ENCODE results near the gene ARHGAP30. TPM values are rescaled to one million over a fixed set of nuclear protein-coding genes. Genes with fewer than 3 reads are reported as not detected.
"Not testable (repeated sequence)": the region's sequence is repeated elsewhere in the genome, so short reads cannot be mapped to it uniquely, and the experiment has no call there.

ARHGAP30 gene
- total RNA-seq, 1 donor from 2014 or later, result 0.42 TPM

DNA sequence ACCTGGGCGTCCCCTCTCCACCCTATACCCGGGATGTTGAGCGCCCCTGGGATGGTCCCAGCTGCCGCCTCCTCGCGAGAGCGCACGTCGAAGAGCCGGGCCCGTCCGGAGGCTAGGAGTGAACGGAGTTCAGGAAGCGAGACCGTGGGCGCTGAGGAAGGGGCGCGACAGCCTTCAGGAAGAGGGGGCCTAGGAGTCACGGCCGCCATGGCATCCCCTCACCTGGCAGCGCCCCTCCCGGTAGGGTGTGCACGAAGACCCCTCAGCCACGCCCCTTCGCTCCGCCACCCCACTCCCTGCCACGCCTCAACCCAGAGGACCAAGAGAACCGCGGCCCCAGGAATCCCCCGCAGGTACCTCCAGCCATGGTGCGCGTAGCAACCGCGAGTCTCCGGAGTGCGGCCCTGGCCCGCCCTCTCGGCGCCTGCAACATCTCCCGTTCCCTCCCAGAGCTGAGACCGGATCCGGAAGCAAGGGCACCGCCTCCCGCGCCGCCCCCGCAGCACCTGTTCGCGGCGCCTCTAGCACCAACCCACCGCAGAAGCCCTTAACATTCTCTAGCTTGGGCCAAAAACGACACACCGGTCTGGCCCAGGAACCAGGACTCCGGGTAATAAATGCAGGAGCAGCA is 31.1 kb downstream of the ARHGAP30 start, which contains the start of gene TSTD1:
TSTD1 (minus strand) TSS at position 442 of the 631 bp plus-strand sequence; CDS start at position 367, 75 bp downstream.
- H3K36me3 ChIP-seq (ENCODE audit: control insufficient read depth, insufficient read depth, low read length), result peaks cover 3% of the 10 kb centered on the region
- DNase-seq (ENCODE audit: low read depth), result no peak
- no peaks in the 10 kb centered on the region for H3K27me3 ChIP-seq (ENCODE audit: control insufficient read depth, insufficient read depth, low read length)
- peak within 1 kb of the TSS; percentile 77 for H3K4me3 ChIP-seq (ENCODE audit: low read depth, low read length)
- TF ChIP-seq, protein P1, sequence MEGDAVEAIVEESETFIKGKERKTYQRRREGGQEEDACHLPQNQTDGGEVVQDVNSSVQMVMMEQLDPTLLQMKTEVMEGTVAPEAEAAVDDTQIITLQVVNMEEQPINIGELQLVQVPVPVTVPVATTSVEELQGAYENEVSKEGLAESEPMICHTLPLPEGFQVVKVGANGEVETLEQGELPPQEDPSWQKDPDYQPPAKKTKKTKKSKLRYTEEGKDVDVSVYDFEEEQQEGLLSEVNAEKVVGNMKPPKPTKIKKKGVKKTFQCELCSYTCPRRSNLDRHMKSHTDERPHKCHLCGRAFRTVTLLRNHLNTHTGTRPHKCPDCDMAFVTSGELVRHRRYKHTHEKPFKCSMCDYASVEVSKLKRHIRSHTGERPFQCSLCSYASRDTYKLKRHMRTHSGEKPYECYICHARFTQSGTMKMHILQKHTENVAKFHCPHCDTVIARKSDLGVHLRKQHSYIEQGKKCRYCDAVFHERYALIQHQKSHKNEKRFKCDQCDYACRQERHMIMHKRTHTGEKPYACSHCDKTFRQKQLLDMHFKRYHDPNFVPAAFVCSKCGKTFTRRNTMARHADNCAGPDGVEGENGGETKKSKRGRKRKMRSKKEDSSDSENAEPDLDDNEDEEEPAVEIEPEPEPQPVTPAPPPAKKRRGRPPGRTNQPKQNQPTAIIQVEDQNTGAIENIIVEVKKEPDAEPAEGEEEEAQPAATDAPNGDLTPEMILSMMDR (IDR thresholded peaks at IDR 0.05; ENCODE audit: insufficient read depth, low read length, poor library complexity, severe bottlenecking), result peak; percentile 7

DNA sequence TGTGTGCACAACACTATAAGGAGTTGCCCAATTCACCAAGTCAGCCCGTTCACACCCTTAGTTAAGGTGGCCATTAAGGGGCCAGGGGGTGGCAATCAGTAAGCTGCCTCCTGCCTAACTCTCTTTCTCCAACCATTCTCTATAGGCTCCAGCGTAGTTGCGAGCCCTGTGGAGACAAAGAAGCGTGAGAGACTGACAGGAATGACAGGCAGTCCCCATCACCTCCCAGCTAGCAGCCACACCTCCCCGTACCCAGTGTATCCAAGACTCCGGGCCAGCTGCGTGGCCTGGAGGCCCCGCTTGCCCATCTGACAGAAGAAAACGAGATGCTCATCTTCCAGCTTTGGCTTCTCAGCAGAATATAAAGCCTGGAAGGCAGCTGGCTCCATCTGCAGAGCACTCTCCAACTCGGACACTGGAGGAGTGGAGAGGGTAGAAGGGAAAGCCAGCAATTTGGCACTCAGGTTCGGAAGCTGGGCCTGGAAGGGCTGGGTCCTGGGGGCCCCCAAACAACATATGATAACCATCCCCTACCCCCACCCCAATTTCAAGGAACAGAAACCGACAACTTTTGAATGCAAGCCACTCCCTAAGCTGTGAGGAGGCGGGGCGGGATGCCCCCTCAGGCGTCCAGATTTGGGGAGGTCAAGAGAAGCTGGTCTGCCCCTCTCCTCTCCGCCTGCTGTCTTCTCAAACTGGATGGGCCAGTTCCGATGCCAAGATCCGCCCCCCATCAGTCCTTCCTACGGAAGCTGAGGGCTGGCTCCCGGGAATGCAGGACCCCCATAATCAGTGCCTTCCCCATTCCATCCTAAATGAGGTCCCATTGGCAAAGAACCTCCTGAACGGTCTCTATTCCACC is 31.8 kb downstream of the ARHGAP30 start:
- H3K4me3 ChIP-seq (ENCODE audit: low read depth, low read length), result peak overlapping the region; percentile 77
- H3K27me3 ChIP-seq (ENCODE audit: control insufficient read depth, insufficient read depth, low read length), result no peaks in the 10 kb centered on the region
- H3K36me3 ChIP-seq (ENCODE audit: control insufficient read depth, insufficient read depth, low read length), result peaks cover 3% of the 10 kb centered on the region
- TF ChIP-seq, protein P1 (IDR thresholded peaks at IDR 0.05; ENCODE audit: insufficient read depth, low read length, poor library complexity, severe bottlenecking), result no peak
- no peak for DNase-seq (ENCODE audit: low read depth)

DNA sequence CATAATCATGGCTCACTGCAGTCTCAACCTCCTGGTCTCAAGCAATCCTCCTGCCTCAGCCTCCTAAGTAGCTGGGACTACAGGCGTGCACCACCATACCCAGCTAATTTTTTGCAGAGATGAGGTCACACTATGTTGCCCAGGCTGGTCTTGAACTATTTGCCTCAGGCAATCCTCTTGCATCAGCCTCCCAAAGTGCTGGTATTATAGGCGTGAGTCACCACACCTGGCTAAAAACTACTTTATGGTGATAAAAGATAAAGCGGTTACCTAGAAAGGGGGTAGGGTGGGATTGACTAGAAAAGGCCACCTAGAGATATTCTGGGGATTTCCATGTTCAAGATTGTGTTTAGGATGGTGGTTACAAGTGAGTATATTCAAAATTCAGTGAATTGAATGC is 35.9 kb downstream of the ARHGAP30 start:
- Histone ChIP-seq H3K4me3 (ENCODE audit: low read depth, low read length) (no peak overlapping the region), H3K27me3 (ENCODE audit: control insufficient read depth, insufficient read depth, low read length) (no peaks in the 10 kb centered on the region), H3K36me3 (ENCODE audit: control insufficient read depth, insufficient read depth, low read length) (no peaks in the 10 kb centered on the region)
- TF ChIP-seq, protein P1 (IDR thresholded peaks at IDR 0.05; ENCODE audit: insufficient read depth, low read length, poor library complexity, severe bottlenecking), result no peak
- no peak for DNase-seq (ENCODE audit: low read depth)

DNA sequence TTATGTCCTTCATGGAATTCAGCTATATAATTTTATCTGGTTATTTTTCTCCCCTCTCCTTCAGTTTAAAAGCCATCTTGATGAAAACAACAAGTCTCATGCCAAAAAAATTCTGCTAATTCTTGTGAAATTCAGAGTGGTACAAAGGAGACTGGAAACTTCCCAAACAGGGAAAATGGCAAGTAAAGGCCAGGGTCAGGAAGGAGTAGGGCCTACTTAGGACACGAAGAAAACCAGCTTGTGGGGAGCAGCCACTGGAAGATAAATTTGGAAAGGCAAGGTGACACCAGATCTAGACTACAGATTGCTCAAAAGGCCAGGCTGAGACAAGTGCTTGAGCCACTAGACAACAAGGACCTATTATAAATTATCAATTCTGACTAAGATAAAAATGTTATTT is 37.3 kb downstream of the ARHGAP30 start:
- TF ChIP-seq, protein P1 (IDR thresholded peaks at IDR 0.05; ENCODE audit: insufficient read depth, low read length, poor library complexity, severe bottlenecking), result no peak
- no peak overlapping the region for H3K4me3 ChIP-seq (ENCODE audit: low read depth, low read length)
- no peak for DNase-seq (ENCODE audit: low read depth)
- no peaks in the 10 kb centered on the region for H3K27me3 ChIP-seq (ENCODE audit: control insufficient read depth, insufficient read depth, low read length)
- H3K36me3 ChIP-seq (ENCODE audit: control insufficient read depth, insufficient read depth, low read length), result no peaks in the 10 kb centered on the region

DNA sequence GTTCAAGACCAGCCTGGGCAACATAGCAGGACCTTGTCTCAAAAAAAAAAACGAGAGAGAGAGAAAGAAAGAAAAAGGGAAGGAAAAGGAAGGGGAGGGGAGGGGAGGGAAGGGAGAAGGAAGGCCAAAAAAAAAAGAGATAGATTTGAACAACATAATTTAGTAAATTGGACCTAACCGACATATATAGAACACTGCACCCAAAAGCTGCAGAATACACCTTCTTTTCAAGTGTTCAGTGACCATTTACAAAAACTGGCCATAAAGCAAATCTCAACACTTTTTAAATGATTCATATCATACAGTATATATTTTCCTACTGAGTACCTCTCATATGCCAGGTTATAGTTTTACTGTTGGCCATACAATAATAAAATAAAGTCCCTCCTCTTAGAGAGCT is 37.8 kb downstream of the ARHGAP30 start:
- Histone ChIP-seq H3K36me3 (ENCODE audit: control insufficient read depth, insufficient read depth, low read length) (no peaks in the 10 kb centered on the region), H3K27me3 (ENCODE audit: control insufficient read depth, insufficient read depth, low read length) (no peaks in the 10 kb centered on the region), H3K4me3 (ENCODE audit: low read depth, low read length) (no peak overlapping the region)
- no peak for DNase-seq (ENCODE audit: low read depth)
- TF ChIP-seq, protein P1 (IDR thresholded peaks at IDR 0.05; ENCODE audit: insufficient read depth, low read length, poor library complexity, severe bottlenecking), result no peak

DNA sequence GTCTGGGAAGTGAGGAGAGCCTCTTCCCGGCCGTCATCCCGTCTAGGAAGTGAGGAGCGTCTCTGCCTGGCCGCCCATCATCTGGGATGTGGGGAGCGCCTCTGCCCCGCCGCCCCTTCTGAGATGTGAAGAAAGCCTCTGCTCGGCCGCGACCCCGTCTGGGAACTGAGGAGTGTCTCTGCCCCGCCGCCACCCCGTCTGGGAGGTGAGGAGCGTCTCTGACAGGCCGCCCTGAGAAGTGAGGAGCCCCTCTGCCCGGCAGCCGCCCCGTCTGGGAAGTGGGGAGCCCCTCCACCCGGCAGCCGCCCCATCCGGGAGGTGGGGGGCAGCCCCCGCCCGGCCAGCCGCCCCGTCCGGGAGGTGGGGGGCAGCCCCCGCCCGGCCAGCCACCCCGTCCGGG is 40.2 kb downstream of the ARHGAP30 start:
- H3K4me3 ChIP-seq (ENCODE audit: low read depth, low read length); H3K27me3 ChIP-seq (ENCODE audit: control insufficient read depth, insufficient read depth, low read length); H3K36me3 ChIP-seq (ENCODE audit: control insufficient read depth, insufficient read depth, low read length); DNase-seq (ENCODE audit: low read depth): not testable (repeated sequence)

DNA sequence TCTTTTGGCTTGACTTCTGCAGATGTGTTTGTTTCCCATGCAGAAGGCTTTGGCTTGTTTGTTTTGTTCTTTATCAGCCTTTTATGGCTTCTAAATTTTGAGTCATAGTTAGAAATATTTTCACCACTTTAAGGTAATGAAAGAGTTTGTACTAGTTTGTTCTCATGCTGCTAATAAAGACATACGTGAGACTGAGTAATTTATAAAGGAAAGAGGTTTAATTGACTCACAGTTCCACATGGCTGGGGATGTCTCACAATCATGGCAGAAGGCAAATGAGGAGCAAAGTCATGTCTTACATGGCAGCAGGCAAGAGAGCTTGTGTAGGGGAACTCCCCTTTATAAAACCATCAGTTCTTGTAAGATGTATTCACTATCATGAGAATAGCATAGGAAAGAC is 42.7 kb downstream of the ARHGAP30 start:
- H3K36me3 ChIP-seq (ENCODE audit: control insufficient read depth, insufficient read depth, low read length); DNase-seq (ENCODE audit: low read depth): not testable (repeated sequence)

DNA sequence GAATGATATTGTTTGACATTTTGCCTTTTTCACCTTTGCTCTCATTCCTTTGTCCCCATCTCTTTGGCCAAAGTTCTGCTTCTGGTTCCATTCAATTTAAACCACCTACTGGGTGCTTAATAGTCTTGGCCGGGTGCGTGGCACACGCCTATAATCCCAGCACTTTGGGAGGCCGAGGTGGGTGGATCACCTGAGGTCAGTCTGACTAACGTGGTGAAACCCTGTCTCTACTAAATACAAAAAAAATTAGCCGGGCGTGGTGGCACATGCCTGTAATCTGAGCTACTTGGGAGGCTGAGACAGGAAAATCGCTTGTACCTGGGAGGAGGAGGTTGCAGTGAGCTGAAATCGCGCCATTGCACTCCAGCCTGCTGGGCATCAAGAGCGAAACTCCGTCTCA is 47.3 kb downstream of the ARHGAP30 start:
- H3K27me3 ChIP-seq (ENCODE audit: control insufficient read depth, insufficient read depth, low read length); H3K4me3 ChIP-seq (ENCODE audit: low read depth, low read length); DNase-seq (ENCODE audit: low read depth); H3K36me3 ChIP-seq (ENCODE audit: control insufficient read depth, insufficient read depth, low read length): not testable (repeated sequence)

More for the DNA sequence above, 42.7 kb downstream of the ARHGAP30 start:
- not testable (repeated sequence) for H3K4me3 ChIP-seq (ENCODE audit: low read depth, low read length); H3K27me3 ChIP-seq (ENCODE audit: control insufficient read depth, insufficient read depth, low read length)

All from kidney epithelial cell (primary cell).